AG10803 (cell line): Measurements from ENCODE around the gene DNAI4.

Experiments
- DNase-seq: peaks from one replicate; pipeline ENCODE4 v3.0.0; 2010; ENCODE audit warnings: low read depth
- H3K4me3 ChIP-seq: 2 replicates; pipeline ENCODE4 v1.5.1; 2011; ENCODE audit warnings: mild to moderate bottlenecking, low read length, control low read depth
- CTCF ChIP-seq: conservative IDR thresholded peaks from 2 replicates; pipeline ENCODE4 v1.5.1; 2011; ENCODE audit warnings: mild to moderate bottlenecking, low read length, control low read depth, inconsistent platforms

DNAI4 gene

GRCh38 chr1:66929146-66929688, 4.6 kb upstream of the DNAI4 start:
- TF ChIP-seq CTCF: no peak
- H3K4me3 ChIP-seq: peak overlapping the region; percentile 71

GRCh38 chr1:66927528-66927927, 2.9 kb upstream of the DNAI4 start:
- no peak for TF ChIP-seq CTCF
- no peak overlapping the region for H3K4me3 ChIP-seq
- DNase-seq: no peak

More at GRCh38 chr1:66929146-66929688, 4.6 kb upstream of the DNAI4 start:
- no peak for DNase-seq

GRCh38 chr1:66925944-66926343, 1.3 kb upstream of the DNAI4 start:
- peak; percentile 21 for DNase-seq
- H3K4me3 ChIP-seq: peak overlapping the region; percentile 86
- no peak for TF ChIP-seq CTCF

- H3K4me3 ChIP-seq: peak overlapping the region; percentile 86
- no peak for DNase-seq
- TF ChIP-seq CTCF: no peak
These were observed 878 bp upstream of the DNAI4 start for GRCh38 chr1:66925558-66925910.

GRCh38 chr1:66920543-66920942, 4.1 kb downstream of the DNAI4 start:
- no peak overlapping the region for H3K4me3 ChIP-seq
- DNase-seq: no peak
- TF ChIP-seq CTCF: no peak

GRCh38 chr1:66919828-66920227, 4.8 kb downstream of the DNAI4 start:
- no peak for DNase-seq
- no peak for TF ChIP-seq CTCF

GRCh38 chr1:66919063-66919462, 5.6 kb downstream of the DNAI4 start:
- TF ChIP-seq CTCF: no peak
- DNase-seq: no peak
- no peak overlapping the region for H3K4me3 ChIP-seq

More at GRCh38 chr1:66919828-66920227, 4.8 kb downstream of the DNAI4 start:
- H3K4me3 ChIP-seq: no peak overlapping the region
